ENCODE data around the gene CC2D2B. TPM values are rescaled to one million over a fixed set of nuclear protein-coding genes. Genes with fewer than 3 reads are reported as not detected.
"Not testable (repeated sequence)": the region's sequence is repeated elsewhere in the genome, so short reads cannot be mapped to it uniquely, and the experiment has no call there.

The CC2D2B gene
- total RNA-seq, 1 experiment from 2014 or later = not detected

- Mint-ChIP-seq H3K27ac (ENCODE audit: unreplicated experiment) (no peak overlapping the region), H3K4me3 (ENCODE audit: low read depth, unreplicated experiment) (no peak overlapping the region), H3K36me3 (ENCODE audit: insufficient read depth, unreplicated experiment) (no peaks in the 10 kb centered on the region), H3K4me1 (ENCODE audit: low read depth, unreplicated experiment) (peaks cover 9% of the 10 kb centered on the region), H3K9me3 (ENCODE audit: low read depth, unreplicated experiment) (no peaks in the 10 kb centered on the region), H3K27me3 (ENCODE audit: unreplicated experiment) (no peaks in the 10 kb centered on the region)
- intact Hi-C loops (cut with micrococcal nuclease; ENCODE audit: unreplicated experiment) = no loop called here
- TF ChIP-seq, protein P1, sequence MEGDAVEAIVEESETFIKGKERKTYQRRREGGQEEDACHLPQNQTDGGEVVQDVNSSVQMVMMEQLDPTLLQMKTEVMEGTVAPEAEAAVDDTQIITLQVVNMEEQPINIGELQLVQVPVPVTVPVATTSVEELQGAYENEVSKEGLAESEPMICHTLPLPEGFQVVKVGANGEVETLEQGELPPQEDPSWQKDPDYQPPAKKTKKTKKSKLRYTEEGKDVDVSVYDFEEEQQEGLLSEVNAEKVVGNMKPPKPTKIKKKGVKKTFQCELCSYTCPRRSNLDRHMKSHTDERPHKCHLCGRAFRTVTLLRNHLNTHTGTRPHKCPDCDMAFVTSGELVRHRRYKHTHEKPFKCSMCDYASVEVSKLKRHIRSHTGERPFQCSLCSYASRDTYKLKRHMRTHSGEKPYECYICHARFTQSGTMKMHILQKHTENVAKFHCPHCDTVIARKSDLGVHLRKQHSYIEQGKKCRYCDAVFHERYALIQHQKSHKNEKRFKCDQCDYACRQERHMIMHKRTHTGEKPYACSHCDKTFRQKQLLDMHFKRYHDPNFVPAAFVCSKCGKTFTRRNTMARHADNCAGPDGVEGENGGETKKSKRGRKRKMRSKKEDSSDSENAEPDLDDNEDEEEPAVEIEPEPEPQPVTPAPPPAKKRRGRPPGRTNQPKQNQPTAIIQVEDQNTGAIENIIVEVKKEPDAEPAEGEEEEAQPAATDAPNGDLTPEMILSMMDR (IDR thresholded peaks at IDR 0.05; ENCODE audit: unreplicated experiment) = no peak
- no TSS peak for BruUV-seq (replicated peaks)
- CTCF ChIA-PET = no interaction called here
- DNase-seq = no peak
These were observed 11.5 kb upstream of the CC2D2B start for GRCh38 chr10:95896071-95896850.

DNA sequence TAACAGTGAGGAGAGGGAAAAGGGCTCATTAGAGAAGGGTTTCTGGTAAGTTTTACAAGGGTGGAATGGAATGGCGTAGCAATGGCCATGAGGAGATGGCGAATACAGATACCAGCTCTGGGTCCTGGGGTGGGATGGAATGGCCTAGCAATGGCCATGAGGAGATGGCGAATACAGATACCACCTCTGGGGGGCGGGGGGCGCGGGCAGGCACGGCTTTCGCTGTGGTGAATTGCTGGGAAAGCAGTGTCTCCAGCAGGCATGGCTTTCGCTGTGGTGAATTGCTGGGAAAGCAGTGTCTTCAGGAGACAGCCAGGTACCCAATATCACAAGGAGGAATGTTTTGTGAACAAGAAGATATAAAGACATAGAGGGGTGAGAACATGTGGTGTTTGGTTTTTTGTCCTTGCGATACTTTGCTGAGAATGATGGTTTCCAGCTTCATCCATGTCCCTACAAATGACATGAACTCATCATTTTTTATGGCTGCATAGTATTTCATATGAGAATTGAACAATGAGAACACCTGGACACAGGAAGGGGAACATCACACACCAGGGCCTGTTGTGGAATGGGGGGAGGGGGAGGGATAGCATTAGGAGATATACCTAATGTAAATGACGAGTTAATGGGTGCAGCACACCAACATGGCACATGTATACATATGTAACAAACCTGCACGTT, 1.7 kb upstream of the CC2D2B start:
- Mint-ChIP-seq H3K36me3 (ENCODE audit: insufficient read depth, unreplicated experiment) (peaks cover 11% of the 10 kb centered on the region), H3K4me3 (ENCODE audit: low read depth, unreplicated experiment) (peak overlapping the region; percentile 89)
- H3K9me3 Mint-ChIP-seq (ENCODE audit: low read depth, unreplicated experiment); H3K27me3 Mint-ChIP-seq (ENCODE audit: unreplicated experiment); CTCF ChIA-PET; BruUV-seq (replicated peaks); intact Hi-C loops (cut with micrococcal nuclease; ENCODE audit: unreplicated experiment); H3K4me1 Mint-ChIP-seq (ENCODE audit: low read depth, unreplicated experiment); DNase-seq; H3K27ac Mint-ChIP-seq (ENCODE audit: unreplicated experiment): not testable (repeated sequence)

DNA sequence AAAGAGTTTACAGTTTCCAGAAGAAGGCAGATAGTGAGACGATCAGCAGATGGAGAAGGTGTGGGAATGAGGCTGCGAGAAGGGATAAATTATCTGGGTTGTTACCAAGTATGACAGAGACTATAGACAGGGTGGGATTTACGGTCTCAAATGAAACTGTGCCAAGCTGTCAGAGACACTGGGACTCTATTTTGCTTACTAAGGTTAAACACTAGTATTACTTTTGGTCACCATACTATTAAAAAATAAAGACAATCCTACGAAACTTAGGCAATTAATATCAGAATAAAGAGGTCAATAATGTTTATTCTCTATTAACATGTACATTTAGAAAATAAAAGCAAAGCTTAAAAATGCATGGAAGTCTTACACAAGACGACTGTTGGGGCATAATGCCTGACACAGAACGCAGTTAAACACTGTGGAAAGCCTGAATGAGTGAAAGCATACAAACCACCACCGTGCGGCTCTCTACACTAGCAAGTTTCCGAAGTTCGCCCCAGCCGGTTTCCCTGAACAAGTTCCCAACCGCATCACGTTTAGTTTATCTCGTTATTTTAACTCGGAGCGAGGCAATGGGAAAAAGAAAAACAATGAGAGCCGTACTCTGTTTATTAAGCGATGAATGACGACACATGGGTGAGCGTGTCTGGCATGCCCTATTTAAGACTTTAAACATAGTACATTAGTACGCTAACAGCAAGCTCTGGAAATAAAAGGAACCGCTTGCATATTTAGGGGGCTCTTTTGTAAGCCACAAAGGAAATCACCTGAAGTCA, 909 bp upstream of the CC2D2B start:
- Mint-ChIP-seq H3K4me1 (ENCODE audit: low read depth, unreplicated experiment) (peaks cover 8% of the 10 kb centered on the region), H3K9me3 (ENCODE audit: low read depth, unreplicated experiment) (no peaks in the 10 kb centered on the region), H3K27ac (ENCODE audit: unreplicated experiment) (no peak overlapping the region), H3K27me3 (ENCODE audit: unreplicated experiment) (no peaks in the 10 kb centered on the region), H3K36me3 (ENCODE audit: insufficient read depth, unreplicated experiment) (peaks cover 11% of the 10 kb centered on the region), H3K4me3 (ENCODE audit: low read depth, unreplicated experiment) (peak overlapping the region; percentile 89)
- TF ChIP-seq, protein P1 (IDR thresholded peaks at IDR 0.05; ENCODE audit: unreplicated experiment) = no peak
- intact Hi-C loops (cut with micrococcal nuclease; ENCODE audit: unreplicated experiment) = no loop called here
- DNase-seq = peak; percentile 18
- no TSS peak for BruUV-seq (replicated peaks)
- CTCF ChIA-PET = interaction anchor here (1.0 kb wide), 1 partner anchor 213 kb away, joined by 5 read pairs; the partner anchor contains the start of gene TCTN3

GRCh38 chr10:95908450-95908849, 675 bp downstream of the CC2D2B start:
- Mint-ChIP-seq H3K4me3 (ENCODE audit: low read depth, unreplicated experiment) (peak overlapping the region; percentile 89), H3K27me3 (ENCODE audit: unreplicated experiment) (peaks cover under 1% of the 10 kb centered on the region), H3K27ac (ENCODE audit: unreplicated experiment) (no peak overlapping the region)

More at GRCh38 chr10:95908450-95908849, 675 bp downstream of the CC2D2B start:
- Mint-ChIP-seq H3K4me1 (ENCODE audit: low read depth, unreplicated experiment) (peaks cover 8% of the 10 kb centered on the region), H3K9me3 (ENCODE audit: low read depth, unreplicated experiment) (no peaks in the 10 kb centered on the region), H3K36me3 (ENCODE audit: insufficient read depth, unreplicated experiment) (peaks cover 11% of the 10 kb centered on the region)
- CTCF ChIA-PET = no interaction called here
- intact Hi-C loops (cut with micrococcal nuclease; ENCODE audit: unreplicated experiment) = no loop called here
- DNase-seq = no peak
- no TSS peak for BruUV-seq (replicated peaks)
- TF ChIP-seq, protein P1 (IDR thresholded peaks at IDR 0.05; ENCODE audit: unreplicated experiment) = no peak

Measured in Calu3 (cell line).